ENCODE data around the gene C1QB. TPM values are rescaled to one million over a fixed set of nuclear protein-coding genes. Genes with fewer than 3 reads are reported as not detected.

Gene C1QB
- total RNA-seq, 1 donor = 0.72 TPM

- Histone ChIP-seq H3K9me3 (ENCODE audit: low read depth, low read length) (no peaks in the 10 kb centered on the region), H4K20me1 (ENCODE audit: insufficient read depth, low read length) (no peaks in the 10 kb centered on the region), H3K4me2 (ENCODE audit: insufficient read depth, low read length) (no peak overlapping the region), H3K79me2 (ENCODE audit: insufficient read depth, low read length) (no peaks in the 10 kb centered on the region), H3K27ac (ENCODE audit: low read depth, low read length) (no peak overlapping the region), H3K36me3 (ENCODE audit: insufficient read depth, low read length) (no peaks in the 10 kb centered on the region), H3K27me3 (ENCODE audit: insufficient read depth, low read length) (peaks cover 12% of the 10 kb centered on the region), H2AFZ (ENCODE audit: low read length) (no peak overlapping the region), H3K4me3 (ENCODE audit: insufficient read depth, low read length) (no peak overlapping the region), H3K4me1 (ENCODE audit: insufficient read depth, low read length) (no peaks in the 10 kb centered on the region)
- TF ChIP-seq CTCF (IDR thresholded peaks at IDR 0.05; ENCODE audit: extremely low read depth, low read depth, low read length) = no peak
- DNase-seq (ENCODE audit: insufficient read length, low spot score, missing footprints) = peak; percentile 39
Measured at GRCh38 chr1:22626237-22627157, 26.5 kb upstream of the C1QB start.

GRCh38 chr1:22627331-22627730 is 25.7 kb upstream of the C1QB start:
- H3K79me2 ChIP-seq (ENCODE audit: insufficient read depth, low read length) = no peaks in the 10 kb centered on the region
- no peak for DNase-seq (ENCODE audit: insufficient read length, low spot score, missing footprints)
- peaks cover 18% of the 10 kb centered on the region for H3K27me3 ChIP-seq (ENCODE audit: insufficient read depth, low read length)
- no peak overlapping the region for H2AFZ ChIP-seq (ENCODE audit: low read length)
- H3K9me3 ChIP-seq (ENCODE audit: low read depth, low read length) = no peaks in the 10 kb centered on the region
- no peak overlapping the region for H3K4me2 ChIP-seq (ENCODE audit: insufficient read depth, low read length)
- no peak overlapping the region for H3K4me3 ChIP-seq (ENCODE audit: insufficient read depth, low read length)
- H3K27ac ChIP-seq (ENCODE audit: low read depth, low read length) = no peak overlapping the region
- no peak for TF ChIP-seq CTCF (IDR thresholded peaks at IDR 0.05; ENCODE audit: extremely low read depth, low read depth, low read length)
- no peaks in the 10 kb centered on the region for H4K20me1 ChIP-seq (ENCODE audit: insufficient read depth, low read length)
- no peaks in the 10 kb centered on the region for H3K4me1 ChIP-seq (ENCODE audit: insufficient read depth, low read length)
- no peaks in the 10 kb centered on the region for H3K36me3 ChIP-seq (ENCODE audit: insufficient read depth, low read length)

GRCh38 chr1:22628698-22629444 is 24.2 kb upstream of the C1QB start:
- Histone ChIP-seq H3K4me1 (ENCODE audit: insufficient read depth, low read length) (no peaks in the 10 kb centered on the region), H3K27ac (ENCODE audit: low read depth, low read length) (no peak overlapping the region), H3K4me3 (ENCODE audit: insufficient read depth, low read length) (no peak overlapping the region), H3K36me3 (ENCODE audit: insufficient read depth, low read length) (no peaks in the 10 kb centered on the region), H3K9me3 (ENCODE audit: low read depth, low read length) (no peaks in the 10 kb centered on the region), H3K4me2 (ENCODE audit: insufficient read depth, low read length) (no peak overlapping the region), H3K27me3 (ENCODE audit: insufficient read depth, low read length) (peaks cover 27% of the 10 kb centered on the region), H2AFZ (ENCODE audit: low read length) (no peak overlapping the region), H4K20me1 (ENCODE audit: insufficient read depth, low read length) (no peaks in the 10 kb centered on the region), H3K79me2 (ENCODE audit: insufficient read depth, low read length) (no peaks in the 10 kb centered on the region)
- no peak for TF ChIP-seq CTCF (IDR thresholded peaks at IDR 0.05; ENCODE audit: extremely low read depth, low read depth, low read length)
- DNase-seq (ENCODE audit: insufficient read length, low spot score, missing footprints) = peak; percentile 49

GRCh38 chr1:22629886-22630285 is 23.1 kb upstream of the C1QB start:
- Histone ChIP-seq H3K27me3 (ENCODE audit: insufficient read depth, low read length) (peaks cover 29% of the 10 kb centered on the region), H3K27ac (ENCODE audit: low read depth, low read length) (no peak overlapping the region)

More at GRCh38 chr1:22629886-22630285, 23.1 kb upstream of the C1QB start:
- Histone ChIP-seq H3K9me3 (ENCODE audit: low read depth, low read length) (no peaks in the 10 kb centered on the region), H3K4me2 (ENCODE audit: insufficient read depth, low read length) (no peak overlapping the region), H3K36me3 (ENCODE audit: insufficient read depth, low read length) (no peaks in the 10 kb centered on the region), H4K20me1 (ENCODE audit: insufficient read depth, low read length) (no peaks in the 10 kb centered on the region), H3K4me3 (ENCODE audit: insufficient read depth, low read length) (no peak overlapping the region), H3K79me2 (ENCODE audit: insufficient read depth, low read length) (no peaks in the 10 kb centered on the region), H2AFZ (ENCODE audit: low read length) (no peak overlapping the region), H3K4me1 (ENCODE audit: insufficient read depth, low read length) (no peaks in the 10 kb centered on the region)
- peak; percentile 26 for DNase-seq (ENCODE audit: insufficient read length, low spot score, missing footprints)
- no peak for TF ChIP-seq CTCF (IDR thresholded peaks at IDR 0.05; ENCODE audit: extremely low read depth, low read depth, low read length)

All from osteoblast (primary cell).